ENCODE results near the gene AP5Z1. TPM values are rescaled to one million over a fixed set of nuclear protein-coding genes. Genes with fewer than 3 reads are reported as not detected.
A peak's percentile ranks its signal among the peaks of the same experiment; 100 is the strongest.

AP5Z1 gene
- total RNA-seq, 1 experiment from 2014 or later = 26.5 TPM

DNA sequence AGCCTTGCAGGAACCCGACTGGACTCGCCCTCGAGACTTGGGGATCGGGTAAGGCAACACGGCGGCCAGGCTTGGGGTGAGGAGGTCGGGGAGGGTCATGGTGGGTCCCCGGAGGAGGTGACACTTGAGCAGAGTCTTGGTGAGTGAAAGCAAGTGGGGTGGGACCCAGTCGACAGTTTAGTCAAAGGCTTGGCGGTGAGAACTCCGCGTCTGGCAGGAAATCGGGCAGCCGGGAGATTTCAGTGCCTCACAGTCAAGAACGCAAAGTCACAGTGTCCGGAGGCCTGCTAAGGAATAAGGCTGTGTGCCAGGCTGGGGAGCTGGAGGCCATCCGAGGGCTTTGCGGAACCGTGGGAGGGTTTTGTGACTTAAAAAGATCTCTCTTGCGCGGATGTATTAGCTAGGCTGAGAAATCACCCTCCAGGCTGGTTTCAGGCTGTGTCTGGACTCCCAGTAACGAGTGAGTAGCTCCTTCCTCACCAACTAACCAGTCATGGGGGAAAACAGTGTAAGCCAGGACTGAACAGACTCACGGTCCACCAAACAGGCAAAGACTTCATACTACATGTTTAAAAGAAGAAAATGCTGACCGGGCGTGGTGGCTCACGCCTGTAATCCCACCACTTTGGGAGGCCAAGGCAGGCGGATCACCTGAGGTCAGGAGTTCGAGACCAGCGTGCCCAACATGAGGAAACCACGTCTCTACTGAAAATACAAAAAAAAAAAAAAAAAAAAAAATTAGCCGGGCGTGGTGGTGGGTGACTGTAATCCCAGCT, 613 bp downstream of the AP5Z1 start:
- BruUV-seq (replicated peaks) = TSS peak; percentile 40
- ChIA-PET POLR2A (interaction anchor here (0.6 to 4.4 kb wide), 21 partner anchors 11 to 854 kb away, joined by 3 to 60 read pairs (median 5); partner anchors contain the start of genes FOXK1 and WIPI2), CTCF (interaction anchor here (0.5 to 1.6 kb wide), 8 partner anchors 16 to 1814 kb away, joined by 3 to 5 read pairs (median 3); partner anchors contain the start of gene INTS15)
- Mint-ChIP-seq H3K27ac (ENCODE audit: low read depth, unreplicated experiment) (peak overlapping the region; percentile 98), H3K27me3 (ENCODE audit: insufficient read depth, unreplicated experiment) (no peaks in the 10 kb centered on the region), H3K36me3 (ENCODE audit: insufficient read depth, unreplicated experiment) (peaks cover 4% of the 10 kb centered on the region), H3K4me3 (ENCODE audit: unreplicated experiment) (peak overlapping the region; percentile 99), H3K4me1 (ENCODE audit: insufficient read depth, unreplicated experiment) (peaks cover 15% of the 10 kb centered on the region), H3K9me3 (ENCODE audit: unreplicated experiment) (no peaks in the 10 kb centered on the region)
- TF ChIP-seq, protein P1, sequence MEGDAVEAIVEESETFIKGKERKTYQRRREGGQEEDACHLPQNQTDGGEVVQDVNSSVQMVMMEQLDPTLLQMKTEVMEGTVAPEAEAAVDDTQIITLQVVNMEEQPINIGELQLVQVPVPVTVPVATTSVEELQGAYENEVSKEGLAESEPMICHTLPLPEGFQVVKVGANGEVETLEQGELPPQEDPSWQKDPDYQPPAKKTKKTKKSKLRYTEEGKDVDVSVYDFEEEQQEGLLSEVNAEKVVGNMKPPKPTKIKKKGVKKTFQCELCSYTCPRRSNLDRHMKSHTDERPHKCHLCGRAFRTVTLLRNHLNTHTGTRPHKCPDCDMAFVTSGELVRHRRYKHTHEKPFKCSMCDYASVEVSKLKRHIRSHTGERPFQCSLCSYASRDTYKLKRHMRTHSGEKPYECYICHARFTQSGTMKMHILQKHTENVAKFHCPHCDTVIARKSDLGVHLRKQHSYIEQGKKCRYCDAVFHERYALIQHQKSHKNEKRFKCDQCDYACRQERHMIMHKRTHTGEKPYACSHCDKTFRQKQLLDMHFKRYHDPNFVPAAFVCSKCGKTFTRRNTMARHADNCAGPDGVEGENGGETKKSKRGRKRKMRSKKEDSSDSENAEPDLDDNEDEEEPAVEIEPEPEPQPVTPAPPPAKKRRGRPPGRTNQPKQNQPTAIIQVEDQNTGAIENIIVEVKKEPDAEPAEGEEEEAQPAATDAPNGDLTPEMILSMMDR (IDR thresholded peaks at IDR 0.05; ENCODE audit: unreplicated experiment) = no peak
- intact Hi-C loops (cut with micrococcal nuclease) = no loop called here
- DNase-seq (ENCODE audit: unreplicated experiment) = peak; percentile 10

DNA sequence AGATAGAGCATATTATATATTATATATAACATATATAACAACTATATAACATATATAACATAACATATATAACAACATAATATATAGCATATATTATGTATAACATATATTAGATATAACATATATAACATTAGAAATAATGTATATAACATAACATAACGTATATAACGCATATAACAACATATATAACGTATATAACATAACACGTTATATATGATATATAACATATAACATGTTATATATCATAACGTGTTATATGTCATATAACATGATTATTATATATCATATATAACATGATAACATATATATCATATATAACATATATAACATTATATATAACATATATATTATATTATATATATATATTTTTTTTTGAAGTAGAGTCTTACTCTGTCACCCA, 3.7 kb downstream of the AP5Z1 start:
- H3K9me3 Mint-ChIP-seq (ENCODE audit: unreplicated experiment) = no peaks in the 10 kb centered on the region
- ChIA-PET POLR2A (interaction anchor here (1.0 kb wide), 1 partner anchor 273 kb away, joined by 4 read pairs; no protein-coding TSS in a partner anchor), CTCF (no interaction called here)
- no peak for DNase-seq (ENCODE audit: unreplicated experiment)
- no peak overlapping the region for H3K4me3 Mint-ChIP-seq (ENCODE audit: unreplicated experiment)
- H3K36me3 Mint-ChIP-seq (ENCODE audit: insufficient read depth, unreplicated experiment) = peaks cover 7% of the 10 kb centered on the region
- peaks cover 14% of the 10 kb centered on the region for H3K4me1 Mint-ChIP-seq (ENCODE audit: insufficient read depth, unreplicated experiment)
- H3K27me3 Mint-ChIP-seq (ENCODE audit: insufficient read depth, unreplicated experiment) = no peaks in the 10 kb centered on the region
- intact Hi-C loops (cut with micrococcal nuclease) = no loop called here
- BruUV-seq (replicated peaks) = no TSS peak
- no peak overlapping the region for H3K27ac Mint-ChIP-seq (ENCODE audit: low read depth, unreplicated experiment)
- TF ChIP-seq, protein P1 (IDR thresholded peaks at IDR 0.05; ENCODE audit: unreplicated experiment) = no peak

DNA sequence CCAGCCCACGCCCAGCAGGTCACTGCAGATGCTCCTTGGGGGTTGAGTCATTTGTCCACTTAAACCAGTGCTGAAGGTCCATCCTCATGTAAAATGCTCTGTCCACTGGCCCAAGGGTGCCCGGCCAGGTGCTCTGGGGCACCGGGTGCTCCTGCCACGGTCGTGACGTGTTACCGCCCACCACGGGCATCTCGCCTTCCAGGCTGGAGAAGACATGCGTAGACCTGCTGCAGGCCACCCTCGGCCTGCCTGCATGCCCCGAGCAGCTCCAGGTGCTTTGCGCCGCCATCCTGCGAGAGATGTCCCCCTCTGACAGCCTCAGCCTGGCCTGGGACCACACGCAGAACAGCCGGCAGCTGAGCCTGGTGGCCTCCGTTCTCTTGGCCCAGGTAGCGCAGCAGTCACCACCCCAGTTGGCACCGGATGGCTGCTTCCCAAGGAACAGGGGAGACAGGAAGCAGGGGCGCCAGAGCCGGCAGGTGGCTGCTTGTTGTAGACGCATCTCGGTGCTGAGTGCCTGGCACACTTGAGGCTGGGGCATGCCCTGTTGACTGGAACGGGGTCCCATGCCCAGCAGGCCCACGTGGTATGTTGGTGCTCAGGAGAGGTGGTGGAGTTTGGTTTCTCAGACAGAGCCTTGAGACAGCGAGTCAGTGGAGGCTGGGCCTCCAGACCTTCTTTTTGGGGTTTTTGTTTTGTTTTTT, 6.1 kb downstream of the AP5Z1 start:
- no peak for DNase-seq (ENCODE audit: unreplicated experiment)
- no peak overlapping the region for H3K27ac Mint-ChIP-seq (ENCODE audit: low read depth, unreplicated experiment)
- no peak overlapping the region for H3K4me3 Mint-ChIP-seq (ENCODE audit: unreplicated experiment)
- H3K27me3 Mint-ChIP-seq (ENCODE audit: insufficient read depth, unreplicated experiment) = no peaks in the 10 kb centered on the region
- intact Hi-C loops (cut with micrococcal nuclease) = no loop called here
- BruUV-seq (replicated peaks) = no TSS peak
- peaks cover 16% of the 10 kb centered on the region for H3K36me3 Mint-ChIP-seq (ENCODE audit: insufficient read depth, unreplicated experiment)
- ChIA-PET CTCF (no interaction called here), POLR2A (no interaction called here)
- no peaks in the 10 kb centered on the region for H3K9me3 Mint-ChIP-seq (ENCODE audit: unreplicated experiment)
- H3K4me1 Mint-ChIP-seq (ENCODE audit: insufficient read depth, unreplicated experiment) = peaks cover 6% of the 10 kb centered on the region
- TF ChIP-seq, protein P1 (IDR thresholded peaks at IDR 0.05; ENCODE audit: unreplicated experiment) = no peak

Measured in MCF 10A (cell line).